ENCODE measurements around the gene MAOB. TPM values are rescaled to one million over a fixed set of nuclear protein-coding genes. Genes with fewer than 3 reads are reported as not detected.

The MAOB gene
- total and polyA plus RNA-seq, 10 of the 15 experiments (the other 5 are each of a cell fraction or from before 2014, with no cell fraction given), result 0.21 TPM; not detected in 9

DNA sequence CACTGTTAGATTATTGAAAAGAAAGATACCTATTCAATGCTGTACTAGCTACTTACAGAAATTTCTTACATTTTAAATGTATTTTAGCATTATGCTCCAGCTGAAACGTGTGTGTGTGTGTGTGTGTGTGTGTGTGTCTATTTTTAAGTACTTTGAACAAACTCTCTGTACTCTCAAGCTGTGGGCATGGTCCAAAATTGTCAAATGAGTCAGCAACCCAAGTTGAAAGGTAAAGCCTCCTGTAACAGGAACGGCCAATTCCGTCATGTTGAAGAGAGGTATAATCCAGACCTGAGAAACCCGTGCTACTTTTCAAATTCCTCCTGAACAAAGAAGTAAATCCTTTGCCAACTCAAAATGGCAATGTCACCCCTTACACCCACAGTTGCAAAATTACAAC lies 20.5 kb downstream of the MAOB start:
- Histone ChIP-seq H3K79me2 (ENCODE audit: control insufficient read depth, insufficient read depth, low read length) (no peaks in the 10 kb centered on the region), H3K27me3 (replicated peaks in 1 of 2; ENCODE audit: control insufficient read depth in 2 of 2, insufficient read depth in 2 of 2, low read length in 1 of 2) (no peaks in the 10 kb centered on the region), H3K36me3 (ENCODE audit: control insufficient read depth in 2 of 2, insufficient read depth in 2 of 2, low read length in 1 of 2) (no peaks in the 10 kb centered on the region), H3K4me1 (ENCODE audit: control insufficient read depth, insufficient read depth, low read length) (no peaks in the 10 kb centered on the region), H2AFZ (ENCODE audit: control insufficient read depth, low read depth, low read length) (no peak overlapping the region), H3K4me2 (ENCODE audit: control insufficient read depth, insufficient read depth) (no peak overlapping the region), H4K20me1 (ENCODE audit: control insufficient read depth, insufficient read depth) (no peaks in the 10 kb centered on the region), H3K9ac (ENCODE audit: control insufficient read depth, insufficient read depth, low read length) (no peak overlapping the region), H3K27ac (ENCODE audit: control insufficient read depth, insufficient read depth) (no peak overlapping the region), H3K9me3 (replicated peaks; ENCODE audit: control insufficient read depth, insufficient read depth, low read length) (no peaks in the 10 kb centered on the region), H3K4me3 (no peak overlapping the region)
- CTCF ChIA-PET, result interaction anchor here (1.2 kb wide), 1 partner anchor 383 kb away, joined by 3 read pairs; no protein-coding TSS in a partner anchor
- SMC1A ChIA-PET (ENCODE audit: uncharacterized antibody, unreplicated experiment), result no interaction called here
- intact Hi-C loops (cut with micrococcal nuclease; ENCODE audit: unreplicated experiment) (no loop called here), in situ Hi-C loops (cut with MboI) (no loop called here)
- RAD21 ChIA-PET (ENCODE audit: unreplicated experiment), result no interaction called here
- FAIRE-seq (no peak), ATAC-seq (no peak), DNase-seq (ENCODE audit: low read depth, low spot score) (no peak)
- BruUV-seq (replicated peaks), result no TSS peak
- TF ChIP-seq NFXL1 (IDR thresholded peaks at IDR 0.05; ENCODE audit: borderline replicate concordance) (no peak), SUPT20H (IDR thresholded peaks at IDR 0.05; ENCODE audit: borderline replicate concordance, control insufficient read depth, low read depth, low read length) (no peak), SPI1 (IDR thresholded peaks at IDR 0.05; ENCODE audit: borderline replicate concordance, insufficient read depth, low read depth, low read length) (no peak), NRF1 (conservative IDR thresholded peaks at IDR 0.05; ENCODE audit: low read depth, low read length) (no peak), JUND (IDR thresholded peaks at IDR 0.05; ENCODE audit: low read depth, low read length) (no peak), RAD51 (IDR thresholded peaks at IDR 0.05) (no peak), KAT2A (conservative IDR thresholded peaks at IDR 0.05; ENCODE audit: control insufficient read depth, low read depth, low read length) (no peak), SMAD1 (IDR thresholded peaks at IDR 0.05; ENCODE audit: low read depth, partially characterized antibody) (no peak)
- TF ChIP-seq, protein P1, sequence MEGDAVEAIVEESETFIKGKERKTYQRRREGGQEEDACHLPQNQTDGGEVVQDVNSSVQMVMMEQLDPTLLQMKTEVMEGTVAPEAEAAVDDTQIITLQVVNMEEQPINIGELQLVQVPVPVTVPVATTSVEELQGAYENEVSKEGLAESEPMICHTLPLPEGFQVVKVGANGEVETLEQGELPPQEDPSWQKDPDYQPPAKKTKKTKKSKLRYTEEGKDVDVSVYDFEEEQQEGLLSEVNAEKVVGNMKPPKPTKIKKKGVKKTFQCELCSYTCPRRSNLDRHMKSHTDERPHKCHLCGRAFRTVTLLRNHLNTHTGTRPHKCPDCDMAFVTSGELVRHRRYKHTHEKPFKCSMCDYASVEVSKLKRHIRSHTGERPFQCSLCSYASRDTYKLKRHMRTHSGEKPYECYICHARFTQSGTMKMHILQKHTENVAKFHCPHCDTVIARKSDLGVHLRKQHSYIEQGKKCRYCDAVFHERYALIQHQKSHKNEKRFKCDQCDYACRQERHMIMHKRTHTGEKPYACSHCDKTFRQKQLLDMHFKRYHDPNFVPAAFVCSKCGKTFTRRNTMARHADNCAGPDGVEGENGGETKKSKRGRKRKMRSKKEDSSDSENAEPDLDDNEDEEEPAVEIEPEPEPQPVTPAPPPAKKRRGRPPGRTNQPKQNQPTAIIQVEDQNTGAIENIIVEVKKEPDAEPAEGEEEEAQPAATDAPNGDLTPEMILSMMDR (IDR thresholded peaks at IDR 0.05 in 2 of 3, conservative IDR thresholded peaks at IDR 0.05 in 1 of 3; ENCODE audit: control insufficient read depth in 2 of 3, extremely low read depth in 1 of 3, insufficient read depth in 1 of 3, low read depth in 3 of 3, low read length in 3 of 3), result no peak
- TF ChIP-seq, protein P2, sequence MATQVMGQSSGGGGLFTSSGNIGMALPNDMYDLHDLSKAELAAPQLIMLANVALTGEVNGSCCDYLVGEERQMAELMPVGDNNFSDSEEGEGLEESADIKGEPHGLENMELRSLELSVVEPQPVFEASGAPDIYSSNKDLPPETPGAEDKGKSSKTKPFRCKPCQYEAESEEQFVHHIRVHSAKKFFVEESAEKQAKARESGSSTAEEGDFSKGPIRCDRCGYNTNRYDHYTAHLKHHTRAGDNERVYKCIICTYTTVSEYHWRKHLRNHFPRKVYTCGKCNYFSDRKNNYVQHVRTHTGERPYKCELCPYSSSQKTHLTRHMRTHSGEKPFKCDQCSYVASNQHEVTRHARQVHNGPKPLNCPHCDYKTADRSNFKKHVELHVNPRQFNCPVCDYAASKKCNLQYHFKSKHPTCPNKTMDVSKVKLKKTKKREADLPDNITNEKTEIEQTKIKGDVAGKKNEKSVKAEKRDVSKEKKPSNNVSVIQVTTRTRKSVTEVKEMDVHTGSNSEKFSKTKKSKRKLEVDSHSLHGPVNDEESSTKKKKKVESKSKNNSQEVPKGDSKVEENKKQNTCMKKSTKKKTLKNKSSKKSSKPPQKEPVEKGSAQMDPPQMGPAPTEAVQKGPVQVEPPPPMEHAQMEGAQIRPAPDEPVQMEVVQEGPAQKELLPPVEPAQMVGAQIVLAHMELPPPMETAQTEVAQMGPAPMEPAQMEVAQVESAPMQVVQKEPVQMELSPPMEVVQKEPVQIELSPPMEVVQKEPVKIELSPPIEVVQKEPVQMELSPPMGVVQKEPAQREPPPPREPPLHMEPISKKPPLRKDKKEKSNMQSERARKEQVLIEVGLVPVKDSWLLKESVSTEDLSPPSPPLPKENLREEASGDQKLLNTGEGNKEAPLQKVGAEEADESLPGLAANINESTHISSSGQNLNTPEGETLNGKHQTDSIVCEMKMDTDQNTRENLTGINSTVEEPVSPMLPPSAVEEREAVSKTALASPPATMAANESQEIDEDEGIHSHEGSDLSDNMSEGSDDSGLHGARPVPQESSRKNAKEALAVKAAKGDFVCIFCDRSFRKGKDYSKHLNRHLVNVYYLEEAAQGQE (IDR thresholded peaks at IDR 0.05; ENCODE audit: low read depth, low read length), result no peak
- 3% methylated on average over 4 of the region's 4 CpGs for WGBS (ENCODE audit: insufficient coverage, insufficient replicate concordance, low lambda C conversion rate, missing lambda C conversion rate)
- POLR2A ChIA-PET, result no interaction called here
